H1 (cell line): Measurements from ENCODE around the gene TBCA. TPM values are rescaled to one million over a fixed set of nuclear protein-coding genes. Genes with fewer than 3 reads are reported as not detected.
"Not testable (repeated sequence)": the region's sequence is repeated elsewhere in the genome, so short reads cannot be mapped to it uniquely, and the experiment has no call there.

Source experiments
- CTCF ChIA-PET: fragments of 300-600 bp; sonication (Branson Sonifier 250); formaldehyde crosslinking; loops from one replicate; lab custom pipeline; 2021; ENCODE audit not compliant: partially characterized antibody; lab: Charles Lee
- POLR2A ChIA-PET: fragments of 300-600 bp; sonication (Branson Sonifier 250); formaldehyde crosslinking; loops from one replicate; lab custom pipeline; 2021; ENCODE audit warnings: inconsistent platforms; ENCODE audit not compliant: partially characterized antibody; lab: Charles Lee
- DNase-seq, 2 experiments: peaks; one replicate each; pipeline versions ENCODE4 v3.0.0 to v3.0.0-alpha.2; 2010 to 2022; ENCODE audit warnings: low spot score in 2 of 2, low read depth in 1 of 2, mixed read lengths in 1 of 2
- FAIRE-seq: peaks from 2 replicates; lab custom pipeline; 2011; peaks lifted over from hg19 to GRCh38; lab: Jason Lieb, UNC
- H2AFZ ChIP-seq: 2 replicates; pipeline ENCODE4 v1.8.1; 2012; ENCODE audit warnings: low read length, inconsistent platforms
- H2AK5ac ChIP-seq: 2 replicates; pipeline ENCODE4 v1.6.1; 2013; ENCODE audit warnings: low read depth, low read length
- H2BK120ac ChIP-seq: replicated peaks from 2 replicates; pipeline ENCODE3; 2013; ENCODE audit warnings: low read depth, low read length, inconsistent platforms
- H2BK12ac ChIP-seq: 2 replicates; pipeline ENCODE4 v1.6.1; 2013; ENCODE audit warnings: low read depth, low read length
- H2BK15ac ChIP-seq: 2 replicates; pipeline ENCODE4 v1.6.1; 2013; ENCODE audit warnings: low read length
- H2BK20ac ChIP-seq: 2 replicates; pipeline ENCODE4 v1.6.1; 2013; ENCODE audit warnings: low read length
- H2BK5ac ChIP-seq: 2 replicates; pipeline ENCODE4 v1.6.1; 2013; ENCODE audit warnings: low read depth, low read length
- H3K14ac ChIP-seq: 2 replicates; pipeline ENCODE4 v1.6.1; 2013; ENCODE audit warnings: inconsistent platforms; ENCODE audit not compliant: insufficient read length
- H3K18ac ChIP-seq: 2 replicates; pipeline ENCODE4 v1.6.1; 2013; ENCODE audit warnings: low read length; ENCODE audit errors: extremely low read depth
- H3K23ac ChIP-seq: 2 replicates; pipeline ENCODE4 v1.6.1; 2013; ENCODE audit warnings: inconsistent platforms; ENCODE audit not compliant: insufficient read length
- H3K23me2 ChIP-seq: 2 replicates; pipeline ENCODE4 v1.6.1; 2013; ENCODE audit warnings: low read depth, low read length
- H3K27ac ChIP-seq: 2 replicates; pipeline ENCODE4 v1.6.1; 2011; ENCODE audit warnings: low read depth, low read length, inconsistent platforms
- H3K27me3 ChIP-seq, 4 experiments: replicated peaks in 1 of 4; 1 replicate in 1 of 4; 2 replicates in 3 of 4; pipeline versions ENCODE4 v1.6.1 to v1.8.1; 2011 to 2013; ENCODE audit warnings: low read length in 3 of 4, mild to moderate bottlenecking in 3 of 4, inconsistent platforms in 2 of 4, mixed read lengths in 2 of 4, moderate library complexity in 1 of 4; ENCODE audit not compliant: control insufficient read depth in 3 of 4, insufficient read depth in 3 of 4; ENCODE audit errors: extremely low read depth in 1 of 4
- H3K36me3 ChIP-seq, 4 experiments: 2 replicates each; pipeline versions ENCODE4 v1.6.1 to v1.8.1; 2011 to 2013; ENCODE audit warnings: mild to moderate bottlenecking in 4 of 4, low read length in 3 of 4, moderate library complexity in 2 of 4, control low read depth in 1 of 4, inconsistent platforms in 1 of 4; ENCODE audit not compliant: insufficient read depth in 4 of 4, control insufficient read depth in 2 of 4
- H3K4ac ChIP-seq: replicated peaks from 2 replicates; pipeline ENCODE3; 2013; ENCODE audit warnings: low read length, low read depth, mixed read lengths, inconsistent platforms; ENCODE audit not compliant: insufficient read length
- H3K4me1 ChIP-seq, 4 experiments: replicated peaks in 1 of 4; 1 replicate in 1 of 4; 2 replicates in 3 of 4; pipeline versions ENCODE4 v1.6.1 to v1.8.1; 2011 to 2013; ENCODE audit warnings: low read length in 3 of 4, inconsistent platforms in 2 of 4, mixed read lengths in 1 of 4; ENCODE audit not compliant: insufficient read depth in 4 of 4, control insufficient read depth in 3 of 4
- H3K4me2 ChIP-seq, 2 experiments: 2 replicates each; pipeline versions ENCODE4 v1.6.1 to v1.8.1; 2011 to 2013; ENCODE audit warnings: low read depth in 2 of 2, low read length in 2 of 2, control low read depth in 1 of 2, inconsistent platforms in 1 of 2, mild to moderate bottlenecking in 1 of 2; ENCODE audit not compliant: insufficient read depth in 1 of 2
- H3K4me3 ChIP-seq, 4 experiments: fragments of 200-600, 300-600 bp in 1 of 4; sonication (generic), shearing (Covaris generic), sonication (Bioruptor Twin) in 1 of 4; 2 replicates each; pipeline versions ENCODE4 v1.5.1 to v1.8.1; 2011 to 2016; ENCODE audit warnings: low read length in 4 of 4, low read depth in 3 of 4, control low read depth in 2 of 4, inconsistent platforms in 2 of 4, mild to moderate bottlenecking in 2 of 4, mixed read lengths in 1 of 4, moderate library complexity in 1 of 4; ENCODE audit not compliant: insufficient read depth in 2 of 4; ENCODE audit errors: extremely low read depth in 1 of 4
- H3K56ac ChIP-seq: replicated peaks from 2 replicates; pipeline ENCODE3; 2013; ENCODE audit warnings: low read depth, mild to moderate bottlenecking, mixed read lengths, low read length, inconsistent platforms; ENCODE audit not compliant: insufficient read length
- H3K79me1 ChIP-seq: 2 replicates; pipeline ENCODE4 v1.6.1; 2013; ENCODE audit warnings: low read depth, low read length, control low read depth
- H3K79me2 ChIP-seq, 2 experiments: 2 replicates each; pipeline versions ENCODE4 v1.6.1 to v1.8.1; 2012 to 2013; ENCODE audit warnings: low read length in 2 of 2, mild to moderate bottlenecking in 2 of 2, inconsistent platforms in 1 of 2; ENCODE audit not compliant: insufficient read depth in 2 of 2, control insufficient read depth in 1 of 2
- H3K9ac ChIP-seq, 4 experiments: replicated peaks in 1 of 4; 1 replicate in 1 of 4; 2 replicates in 3 of 4; pipeline versions ENCODE4 v1.6.1 to v1.8.1; 2011 to 2013; ENCODE audit warnings: low read depth in 3 of 4, low read length in 3 of 4, control low read depth in 2 of 4, mild to moderate bottlenecking in 2 of 4, moderate library complexity in 2 of 4, inconsistent platforms in 1 of 4; ENCODE audit errors: extremely low read depth in 1 of 4
- H3K9me3 ChIP-seq, 2 experiments: 2 replicates each; pipeline versions ENCODE4 v1.6.1 to v1.8.1; 2012 to 2013; ENCODE audit warnings: mild to moderate bottlenecking in 2 of 2, moderate library complexity in 2 of 2, control low read depth in 1 of 2, inconsistent platforms in 1 of 2, low read depth in 1 of 2, low read length in 1 of 2, mixed read lengths in 1 of 2; ENCODE audit not compliant: insufficient read depth in 2 of 2
- H4K20me1 ChIP-seq, 2 experiments: replicated peaks in 1 of 2; 2 replicates each; pipeline versions ENCODE3 to v1.8.1; 2011 to 2013; ENCODE audit warnings: inconsistent platforms in 2 of 2, low read length in 2 of 2, mild to moderate bottlenecking in 1 of 2; ENCODE audit not compliant: insufficient read depth in 2 of 2, control insufficient read depth in 1 of 2
- H4K5ac ChIP-seq: 2 replicates; pipeline ENCODE4 v1.6.1; 2013; ENCODE audit warnings: low read length, low read depth, mixed read lengths, inconsistent platforms; ENCODE audit not compliant: insufficient read length
- H4K8ac ChIP-seq: 2 replicates; pipeline ENCODE4 v1.8.0; 2013; ENCODE audit warnings: mild to moderate bottlenecking, moderate library complexity, low read length, inconsistent platforms; ENCODE audit not compliant: insufficient read depth; ENCODE audit errors: extremely low read depth
- H4K91ac ChIP-seq: replicated peaks from 2 replicates; pipeline ENCODE3; 2013; ENCODE audit warnings: low read length, mixed read lengths, inconsistent platforms; ENCODE audit not compliant: insufficient read length
- WGBS, 2 experiments: shearing (Covaris generic) in 1 of 2; methylation state at CpG; one replicate each; pipeline versions ENCODE4 v1.1.6 to v1.1.7; 2013 to 2015; ENCODE audit warnings: low lambda C conversion rate in 2 of 2, mixed read lengths in 2 of 2, inconsistent platforms in 1 of 2, low coverage in 1 of 2, missing lambda C conversion rate in 1 of 2; ENCODE audit not compliant: insufficient replicate concordance in 2 of 2, insufficient coverage in 1 of 2, insufficient read length in 1 of 2; ENCODE audit errors: extremely low coverage in 1 of 2, missing lambda C conversion rate in 1 of 2; 5-methylcytosine and 5-hydroxymethylcytosine counted together
- polyA plus RNA-seq, 7 experiments: library from polyadenylated mRNA; depleted of rRNA in 3 of 7; stranded (reverse) in 5 of 7; unstranded in 2 of 7; fragments of >200 nt in 5 of 7; fragments of 200-250 nt in 2 of 7; gene quantifications; 1 replicate in 5 of 7; 2 replicates in 1 of 7; 4 replicates in 1 of 7; pipeline versions ENCODE4 v1.2.1 to v1.2.3, GENCODE V29; 2011 to 2013; ENCODE audit warnings: missing spikeins in 2 of 7, mixed read lengths in 2 of 7
- total RNA-seq: library from RNA; stranded (reverse); fragmentation: NEBNext Ultra II Directional; extraction: Animal tissue kit (Norgen Biotek cat#: 25700); gene quantifications from 2 replicates; pipeline ENCODE4 v1.2.1, GENCODE V29; 2021

The TBCA gene
- total and polyA plus RNA-seq, 2 of the 8 experiments (the other 6 are each of a cell fraction or from before 2014, with no cell fraction given) = 55.7 to 320 TPM

- DNase-seq, POLR2A ChIA-PET, H3K4me3 ChIP-seq, H3K18ac ChIP-seq, H2AFZ ChIP-seq, H2AK5ac ChIP-seq, H2BK20ac ChIP-seq, H3K4me1 ChIP-seq, H2BK5ac ChIP-seq, H3K23ac ChIP-seq, CTCF ChIA-PET, H3K23me2 ChIP-seq, H3K9ac ChIP-seq, H3K4me2 ChIP-seq, H3K9me3 ChIP-seq, H3K56ac ChIP-seq, H2BK120ac ChIP-seq, H4K20me1 ChIP-seq, H3K27me3 ChIP-seq, FAIRE-seq, H3K27ac ChIP-seq, H3K14ac ChIP-seq, H3K79me1 ChIP-seq, H4K5ac ChIP-seq, H4K91ac ChIP-seq, H2BK15ac ChIP-seq, H4K8ac ChIP-seq, H2BK12ac ChIP-seq, H3K4ac ChIP-seq: not testable (repeated sequence)
- Histone ChIP-seq H3K36me3 (peaks cover 2 to 11% (median 3%) of the 10 kb centered on the region in 4 experiments; a peak in 5 of 8 replicates), H3K79me2 (peaks cover 0 to 61% of the 10 kb centered on the region in 2 experiments; a peak in 2 of 4 replicates)
- WGBS, 2 experiments = 90% methylated on average over 7 of the region's 7 CpGs; no CpG with 5 or more reads in 1 of the 2 experiments
Measured at GRCh38 chr5:77699569-77699968, 76.6 kb downstream of the TBCA start.
